Measurements from ENCODE around the gene DMC1.
A peak's percentile ranks its signal among the peaks of the same experiment; 100 is the strongest.
"Not testable (repeated sequence)": the region's sequence is repeated elsewhere in the genome, so short reads cannot be mapped to it uniquely, and the experiment has no call there.

Gene DMC1, protein sequence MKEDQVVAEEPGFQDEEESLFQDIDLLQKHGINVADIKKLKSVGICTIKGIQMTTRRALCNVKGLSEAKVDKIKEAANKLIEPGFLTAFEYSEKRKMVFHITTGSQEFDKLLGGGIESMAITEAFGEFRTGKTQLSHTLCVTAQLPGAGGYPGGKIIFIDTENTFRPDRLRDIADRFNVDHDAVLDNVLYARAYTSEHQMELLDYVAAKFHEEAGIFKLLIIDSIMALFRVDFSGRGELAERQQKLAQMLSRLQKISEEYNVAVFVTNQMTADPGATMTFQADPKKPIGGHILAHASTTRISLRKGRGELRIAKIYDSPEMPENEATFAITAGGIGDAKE

DNA sequence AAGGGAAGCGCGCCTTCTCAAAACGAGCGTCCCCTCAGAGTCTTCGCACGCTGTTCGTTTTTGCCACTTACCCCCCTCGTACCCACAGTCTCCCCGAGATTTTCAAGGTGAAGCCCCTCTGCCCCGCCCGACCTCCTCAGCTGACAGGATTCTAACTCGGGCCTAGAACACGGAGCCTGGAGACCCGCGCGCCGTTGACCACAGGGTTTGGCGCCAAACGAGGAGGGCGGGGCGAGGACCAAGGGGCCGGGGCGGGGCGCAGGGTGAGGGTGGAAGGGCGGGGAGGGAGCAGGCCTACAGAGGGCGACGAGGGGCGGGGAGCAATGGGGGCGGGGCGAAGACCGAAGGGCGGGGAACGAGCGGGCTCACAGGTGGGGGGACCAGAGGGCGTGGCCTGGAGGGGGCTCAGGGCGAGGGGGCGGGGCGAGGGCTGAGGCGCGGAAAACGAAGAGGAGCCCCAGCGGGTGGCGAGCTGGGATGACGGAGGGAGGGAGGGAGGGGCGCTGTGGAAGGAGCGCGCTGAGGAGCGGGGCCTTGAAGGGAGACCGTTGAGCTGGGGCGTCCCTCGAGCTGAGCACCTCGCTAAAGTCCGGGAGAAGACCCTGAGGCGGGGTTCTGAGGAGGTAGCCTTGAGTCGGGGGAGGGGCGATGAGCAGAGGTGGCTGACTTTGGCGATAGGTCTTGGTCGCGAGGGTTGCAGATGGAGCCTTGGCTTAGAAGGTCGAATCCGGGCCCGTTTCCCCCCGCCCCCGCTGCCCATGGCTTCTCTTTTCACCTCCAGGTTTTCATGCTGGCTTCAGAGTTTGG, at the start of gene DMC1:
TSS of gene DMC1 (minus strand) at position 212 of the 807 bp plus-strand sequence. CDS start 1,927 bp downstream, outside the sequence.
- H3K4me3 ChIP-seq = peak within 1 kb of the TSS; percentile 82
- H3K9ac ChIP-seq (ENCODE audit: insufficient read length) = peak within 1 kb of the TSS; percentile 74
- H3K9me3 ChIP-seq (ENCODE audit: low read depth, low read length) = no peaks in the 10 kb centered on the region
- peak; percentile 37 for DNase-seq (ENCODE audit: low read depth, low spot score)
- TF ChIP-seq POLR2AphosphoS5 (IDR thresholded peaks at IDR 0.05; ENCODE audit: borderline replicate concordance, low read depth, low read length) (peak; percentile 64; the same call in 1 of the 2 replicates), FOXP2 (optimal IDR thresholded peaks at IDR 0.05; ENCODE audit: control extremely low read depth, extremely low read length, insufficient read depth) (no peak)
- no peaks in the 10 kb centered on the region for H3K36me3 ChIP-seq (ENCODE audit: insufficient read depth, low read length)
- no peak within 1 kb of the TSS for H3K27ac ChIP-seq

DNA sequence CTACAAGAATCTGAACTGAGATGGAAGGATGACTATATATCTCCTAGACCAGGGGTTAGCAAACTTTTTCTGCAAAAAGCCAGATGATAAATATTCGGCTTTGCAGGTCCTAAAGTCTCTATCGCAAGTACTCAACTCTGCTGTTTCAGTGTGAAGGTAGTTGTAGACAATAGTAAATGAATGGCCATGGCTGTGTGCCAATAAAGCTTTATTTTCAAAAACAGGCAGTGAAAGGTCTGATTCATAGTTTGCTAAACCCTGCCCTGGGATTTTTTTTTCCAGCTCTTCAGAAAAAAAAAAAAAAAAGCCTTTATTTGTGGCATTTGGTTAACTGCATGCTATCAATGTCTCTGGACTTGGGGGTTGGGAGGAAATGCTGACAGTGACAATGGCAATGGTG, 48.7 kb upstream of the DMC1 start:
- H3K4me3 ChIP-seq = no peak overlapping the region
- DNase-seq (ENCODE audit: low read depth, low spot score) = no peak
- H3K36me3 ChIP-seq (ENCODE audit: insufficient read depth, low read length) = peaks cover 14% of the 10 kb centered on the region; the same call in 1 of the 2 replicates
- TF ChIP-seq EZH2 (IDR thresholded peaks at IDR 0.05) = no peak
- TF ChIP-seq FOXP2 (optimal IDR thresholded peaks at IDR 0.05; ENCODE audit: control extremely low read depth, extremely low read length, insufficient read depth) = no peak
- TF ChIP-seq POLR2AphosphoS5 (IDR thresholded peaks at IDR 0.05; ENCODE audit: borderline replicate concordance, low read depth, low read length) = no peak
- no peaks in the 10 kb centered on the region for H3K9me3 ChIP-seq (ENCODE audit: low read depth, low read length)
- H3K27ac ChIP-seq = no peak overlapping the region
- H3K9ac ChIP-seq (ENCODE audit: insufficient read length) = no peak overlapping the region

DNA sequence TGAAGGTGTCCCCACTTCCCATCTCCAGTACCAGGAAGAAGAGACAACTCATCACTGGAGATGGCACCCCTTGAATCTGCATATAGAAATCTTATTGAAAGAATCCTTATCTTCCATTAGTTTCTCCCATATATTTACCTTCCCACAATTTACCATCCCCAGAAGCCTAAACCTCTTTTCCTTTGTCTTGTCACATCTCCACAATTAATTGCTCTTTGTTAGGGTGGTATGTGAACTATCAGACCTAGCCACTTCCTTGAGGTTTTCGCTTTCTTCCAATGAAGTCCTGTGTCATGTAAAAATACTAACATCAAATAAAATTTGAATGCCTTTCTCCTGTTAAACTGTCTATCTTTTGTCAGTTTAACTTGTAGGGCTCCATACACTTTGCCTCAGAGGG, 48.3 kb upstream of the DMC1 start:
- TF ChIP-seq FOXP2 (optimal IDR thresholded peaks at IDR 0.05; ENCODE audit: control extremely low read depth, extremely low read length, insufficient read depth) = no peak
- no peak for TF ChIP-seq POLR2AphosphoS5 (IDR thresholded peaks at IDR 0.05; ENCODE audit: borderline replicate concordance, low read depth, low read length)
- no peak for TF ChIP-seq EZH2 (IDR thresholded peaks at IDR 0.05)
- no peak overlapping the region for H3K9ac ChIP-seq (ENCODE audit: insufficient read length)
- H3K9me3 ChIP-seq (ENCODE audit: low read depth, low read length) = no peaks in the 10 kb centered on the region
- DNase-seq (ENCODE audit: low read depth, low spot score) = no peak
- no peak overlapping the region for H3K4me3 ChIP-seq
- peaks cover 14% of the 10 kb centered on the region; the same call in 1 of the 2 replicates for H3K36me3 ChIP-seq (ENCODE audit: insufficient read depth, low read length)
- H3K27ac ChIP-seq = no peak overlapping the region

DNA sequence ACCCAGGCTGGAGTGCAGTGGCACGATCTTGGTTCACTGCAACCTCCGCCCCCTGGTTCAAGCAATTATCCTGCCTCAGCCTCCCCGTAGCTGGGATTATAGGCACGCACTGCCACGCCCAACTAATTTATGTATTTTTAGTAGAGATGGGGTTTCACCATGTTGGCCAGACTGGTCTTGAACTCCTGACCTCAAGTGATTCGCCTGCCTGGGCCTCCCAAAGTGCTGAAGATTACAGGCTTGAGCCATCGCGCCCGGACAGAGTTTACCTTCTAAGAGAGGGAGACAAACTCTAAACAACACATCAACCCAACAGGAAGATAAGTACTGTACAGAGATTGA, 45.1 kb upstream of the DMC1 start:
- H3K9ac ChIP-seq (ENCODE audit: insufficient read length); H3K27ac ChIP-seq: not testable (repeated sequence)

DNA sequence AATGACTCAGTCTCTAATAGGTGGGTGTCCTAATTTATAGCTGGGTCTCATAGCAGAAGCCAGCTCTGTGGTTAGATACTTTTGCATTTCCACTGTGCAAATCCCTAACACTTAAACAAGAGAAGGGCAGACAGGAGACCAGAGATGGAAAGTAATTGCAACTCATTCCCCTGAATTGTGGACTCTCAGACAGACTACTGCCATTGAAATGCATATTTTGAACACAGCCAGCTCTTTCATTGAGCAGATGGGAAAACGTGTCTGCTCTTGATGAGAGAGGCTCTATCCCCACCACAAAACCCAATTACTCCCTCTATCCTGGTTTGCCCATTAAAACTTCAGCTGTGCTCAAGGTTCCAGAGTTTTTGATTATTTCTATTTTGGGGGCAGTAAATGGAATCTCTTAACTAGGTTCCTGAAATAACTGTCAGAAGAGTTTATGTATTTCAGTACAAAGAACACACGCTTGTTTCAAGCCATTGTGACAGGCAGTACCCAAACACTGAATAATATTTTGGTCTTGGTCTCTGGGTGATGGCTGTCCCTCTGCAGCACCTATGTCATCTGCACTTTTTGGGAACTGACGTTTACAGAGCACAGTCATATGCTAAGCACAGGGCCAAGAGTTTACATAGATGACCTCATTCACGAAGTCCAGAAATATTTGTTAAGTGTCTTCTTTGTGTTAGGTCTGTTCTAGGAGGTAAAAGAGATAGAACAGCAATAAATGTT, 44.5 kb upstream of the DMC1 start:
- DNase-seq (ENCODE audit: low read depth, low spot score) = no peak
- no peak overlapping the region for H3K27ac ChIP-seq
- no peak overlapping the region for H3K4me3 ChIP-seq
- no peak overlapping the region for H3K9ac ChIP-seq (ENCODE audit: insufficient read length)
- H3K36me3 ChIP-seq (ENCODE audit: insufficient read depth, low read length) = peaks cover 9% of the 10 kb centered on the region; the same call in 1 of the 2 replicates
- H3K9me3 ChIP-seq (ENCODE audit: low read depth, low read length) = no peaks in the 10 kb centered on the region
- no peak for TF ChIP-seq FOXP2 (optimal IDR thresholded peaks at IDR 0.05; ENCODE audit: control extremely low read depth, extremely low read length, insufficient read depth)
- no peak for TF ChIP-seq POLR2AphosphoS5 (IDR thresholded peaks at IDR 0.05; ENCODE audit: borderline replicate concordance, low read depth, low read length)
- no peak for TF ChIP-seq EZH2 (IDR thresholded peaks at IDR 0.05)

More for the DNA sequence above, 45.1 kb upstream of the DMC1 start:
- H3K36me3 ChIP-seq (ENCODE audit: insufficient read depth, low read length) = peaks cover 14% of the 10 kb centered on the region; the same call in 1 of the 2 replicates
- not testable (repeated sequence) for H3K9me3 ChIP-seq (ENCODE audit: low read depth, low read length); H3K4me3 ChIP-seq; DNase-seq (ENCODE audit: low read depth, low spot score)

DNA sequence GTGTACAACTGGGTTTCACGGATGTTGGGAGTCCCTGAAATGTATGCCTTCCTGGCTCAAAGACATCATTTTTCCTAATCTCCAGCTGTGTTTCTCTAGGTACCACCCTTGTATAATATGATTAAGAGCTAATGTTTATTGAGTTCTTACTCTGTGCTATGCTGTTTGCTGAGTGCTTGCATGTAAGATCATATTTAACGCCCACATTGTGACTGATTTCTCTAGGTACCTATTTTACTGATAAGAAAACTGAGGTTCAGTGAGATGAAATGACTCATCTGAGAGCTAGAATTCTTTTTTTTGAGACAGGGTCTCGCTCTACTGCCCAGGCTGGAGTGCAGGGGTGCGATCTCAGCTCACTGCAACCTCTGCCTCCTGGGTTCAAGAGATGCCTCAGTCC, 43.6 kb upstream of the DMC1 start:
- no peak for TF ChIP-seq FOXP2 (optimal IDR thresholded peaks at IDR 0.05; ENCODE audit: control extremely low read depth, extremely low read length, insufficient read depth)
- TF ChIP-seq EZH2 (IDR thresholded peaks at IDR 0.05) = no peak
- TF ChIP-seq POLR2AphosphoS5 (IDR thresholded peaks at IDR 0.05; ENCODE audit: borderline replicate concordance, low read depth, low read length) = no peak
- Histone ChIP-seq H3K9me3 (ENCODE audit: low read depth, low read length) (no peaks in the 10 kb centered on the region), H3K36me3 (ENCODE audit: insufficient read depth, low read length) (peaks cover 3% of the 10 kb centered on the region; the same call in 1 of the 2 replicates), H3K9ac (ENCODE audit: insufficient read length) (no peak overlapping the region), H3K4me3 (no peak overlapping the region), H3K27ac (no peak overlapping the region)
- no peak for DNase-seq (ENCODE audit: low read depth, low spot score)

DNA sequence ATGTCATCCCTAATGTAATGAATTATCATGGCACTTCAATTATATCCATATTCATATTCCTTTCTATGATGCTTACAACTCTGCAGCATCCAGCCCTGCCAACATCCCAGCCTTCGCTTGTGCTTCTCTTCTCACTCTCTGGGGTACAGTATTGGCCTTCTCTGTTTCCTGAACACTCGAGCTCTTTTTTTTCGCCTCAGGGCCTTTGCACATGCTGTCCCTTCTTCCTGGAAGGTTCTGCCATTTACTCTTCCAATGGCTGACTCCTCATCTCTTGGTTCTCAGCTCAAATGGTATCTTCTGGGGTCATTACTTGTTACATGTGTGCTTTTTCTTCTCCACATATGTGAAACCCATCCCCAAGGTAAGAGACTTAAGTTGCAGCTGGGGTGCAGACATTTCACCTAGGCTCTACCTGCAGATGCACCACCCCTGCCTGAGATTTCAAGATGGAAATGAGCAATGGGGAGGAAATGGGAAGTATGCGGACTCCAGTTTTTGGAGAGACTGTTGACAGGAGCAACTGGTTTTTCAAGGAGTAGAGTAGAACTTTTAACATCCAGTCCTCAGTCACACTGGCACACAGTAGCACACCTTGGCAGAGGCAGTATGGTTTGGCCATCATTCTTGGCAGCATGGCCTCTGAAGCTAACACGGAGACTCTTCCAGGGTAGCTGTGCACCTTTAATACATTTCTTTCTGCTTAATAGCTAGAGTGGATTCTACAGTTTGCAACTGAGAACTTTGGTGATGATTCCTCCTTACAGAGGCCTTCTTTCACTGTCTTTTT, 42.4 kb upstream of the DMC1 start:
- no peak overlapping the region for H3K27ac ChIP-seq
- no peak overlapping the region for H3K9ac ChIP-seq (ENCODE audit: insufficient read length)
- H3K4me3 ChIP-seq = no peak overlapping the region
- no peak for TF ChIP-seq EZH2 (IDR thresholded peaks at IDR 0.05)
- no peak for TF ChIP-seq FOXP2 (optimal IDR thresholded peaks at IDR 0.05; ENCODE audit: control extremely low read depth, extremely low read length, insufficient read depth)
- no peak for TF ChIP-seq POLR2AphosphoS5 (IDR thresholded peaks at IDR 0.05; ENCODE audit: borderline replicate concordance, low read depth, low read length)
- H3K36me3 ChIP-seq (ENCODE audit: insufficient read depth, low read length) = no peaks in the 10 kb centered on the region
- DNase-seq (ENCODE audit: low read depth, low spot score) = no peak
- no peaks in the 10 kb centered on the region for H3K9me3 ChIP-seq (ENCODE audit: low read depth, low read length)

All from SK-N-MC (cell line).